ENCODE results near the gene POM121.
"Not testable (repeated sequence)": the region's sequence is repeated elsewhere in the genome, so short reads cannot be mapped to it uniquely, and the experiment has no call there.

DNA sequence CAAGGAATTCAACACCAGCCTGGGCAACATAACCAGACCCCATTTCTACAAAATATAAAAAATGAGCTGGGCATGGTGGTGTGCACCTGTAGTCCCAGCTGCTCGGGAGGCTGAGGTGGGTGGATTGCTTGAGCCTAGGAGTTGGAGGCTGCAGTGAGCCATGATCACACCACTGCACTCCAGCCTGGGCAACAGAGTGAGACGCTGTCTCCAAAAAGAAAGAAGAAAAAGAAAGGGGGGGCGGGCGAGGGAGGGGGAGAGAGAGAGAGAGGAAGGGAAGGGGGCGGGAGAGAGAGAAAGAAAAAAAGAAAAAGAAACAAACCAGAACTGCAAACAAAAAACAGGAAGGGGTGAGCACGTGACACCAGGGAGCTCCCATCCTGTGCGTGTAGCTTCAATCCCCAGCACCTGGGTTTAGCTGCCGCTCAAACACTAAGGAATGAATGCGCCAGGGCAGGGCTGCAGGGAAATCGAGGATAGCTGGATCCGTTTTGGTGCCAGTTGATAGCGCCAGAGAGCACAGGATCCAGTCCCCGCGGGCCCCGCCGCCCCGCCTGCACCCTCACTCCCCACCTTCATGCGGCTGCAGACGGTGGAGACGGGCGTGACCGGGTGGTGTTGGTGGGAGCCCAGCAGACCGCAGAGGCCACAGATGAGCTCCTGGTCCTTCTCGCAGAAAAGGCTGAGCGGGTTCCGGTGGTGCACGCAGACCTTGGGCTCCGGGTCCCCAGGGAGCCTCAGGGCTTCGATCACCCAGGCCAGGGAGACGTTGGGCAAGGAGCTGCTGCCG, 40.5 kb downstream of the POM121 start:
- TF ChIP-seq FOXJ3 (CRISPR knock-in tag; IDR thresholded peaks at IDR 0.05; ENCODE audit: borderline replicate concordance); GTF2I (CRISPR knock-in tag; conservative IDR thresholded peaks at IDR 0.05); FOXK1 (CRISPR knock-in tag; IDR thresholded peaks at IDR 0.05): not testable (repeated sequence)
- TF ChIP-seq, protein P1, sequence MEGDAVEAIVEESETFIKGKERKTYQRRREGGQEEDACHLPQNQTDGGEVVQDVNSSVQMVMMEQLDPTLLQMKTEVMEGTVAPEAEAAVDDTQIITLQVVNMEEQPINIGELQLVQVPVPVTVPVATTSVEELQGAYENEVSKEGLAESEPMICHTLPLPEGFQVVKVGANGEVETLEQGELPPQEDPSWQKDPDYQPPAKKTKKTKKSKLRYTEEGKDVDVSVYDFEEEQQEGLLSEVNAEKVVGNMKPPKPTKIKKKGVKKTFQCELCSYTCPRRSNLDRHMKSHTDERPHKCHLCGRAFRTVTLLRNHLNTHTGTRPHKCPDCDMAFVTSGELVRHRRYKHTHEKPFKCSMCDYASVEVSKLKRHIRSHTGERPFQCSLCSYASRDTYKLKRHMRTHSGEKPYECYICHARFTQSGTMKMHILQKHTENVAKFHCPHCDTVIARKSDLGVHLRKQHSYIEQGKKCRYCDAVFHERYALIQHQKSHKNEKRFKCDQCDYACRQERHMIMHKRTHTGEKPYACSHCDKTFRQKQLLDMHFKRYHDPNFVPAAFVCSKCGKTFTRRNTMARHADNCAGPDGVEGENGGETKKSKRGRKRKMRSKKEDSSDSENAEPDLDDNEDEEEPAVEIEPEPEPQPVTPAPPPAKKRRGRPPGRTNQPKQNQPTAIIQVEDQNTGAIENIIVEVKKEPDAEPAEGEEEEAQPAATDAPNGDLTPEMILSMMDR (IDR thresholded peaks at IDR 0.05): not testable (repeated sequence)
- TF ChIP-seq, protein P2, sequence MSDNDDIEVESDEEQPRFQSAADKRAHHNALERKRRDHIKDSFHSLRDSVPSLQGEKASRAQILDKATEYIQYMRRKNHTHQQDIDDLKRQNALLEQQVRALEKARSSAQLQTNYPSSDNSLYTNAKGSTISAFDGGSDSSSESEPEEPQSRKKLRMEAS (CRISPR knock-in tag; IDR thresholded peaks at IDR 0.05): not testable (repeated sequence)
